HepG2 (cell line): ENCODE data around the gene CDKN2C. TPM values are rescaled to one million over a fixed set of nuclear protein-coding genes. Genes with fewer than 3 reads are reported as not detected.

ENCODE experiments used
- ATAC-seq: fragments of 200-7000 bp; cut with Tn5 transposase; 3 replicates; pipeline ENCODE4 v1.9.1; 2020; ENCODE audit warnings: mild to moderate bottlenecking, moderate library complexity
- BruUV-seq: library from RNA; stranded (reverse); fragments of 400-500 nt; replicated peaks from 2 replicates; lab custom pipeline; 2021; lab: Mats Ljungman, UMichigan
- CTCF ChIA-PET: fragments of 300-600 bp; formaldehyde crosslinking; extraction: SDS; loops from one replicate; lab custom pipeline; 2021; ENCODE audit warnings: low total read pairs, inconsistent platforms, low intra/inter-chr PET ratio; lab: Yijun Ruan, JAX
- POLR2A ChIA-PET: fragments of 350-600 bp; sonication (Branson Sonifier 250); formaldehyde crosslinking; loops from one replicate; lab custom pipeline; 2020; ENCODE audit warnings: antibody characterized with exemption, inconsistent platforms; lab: Yijun Ruan, JAX
- DNase-seq: peaks from one replicate; pipeline ENCODE4 v3.0.0-alpha.2; 2015; ENCODE audit warnings: low spot score
- FAIRE-seq: peaks from 3 replicates; lab custom pipeline; 2011; peaks lifted over from hg19 to GRCh38; lab: Jason Lieb, UNC
- H2AFZ ChIP-seq: one replicate; pipeline ENCODE4 v1.6.1; 2011; ENCODE audit warnings: low read length, inconsistent platforms
- H3K27ac ChIP-seq: fragments of 300-600 bp; 3 replicates; pipeline ENCODE4 v1.8.0; 2011; ENCODE audit warnings: mixed run types, mild to moderate bottlenecking, mixed read lengths, low read length, inconsistent platforms; ENCODE audit not compliant: insufficient read depth; ENCODE audit errors: extremely low read length
- H3K27me3 ChIP-seq, 2 experiments: fragments of 200-600 bp in 1 of 2; 2 replicates in 1 of 2; 3 replicates in 1 of 2; pipeline versions ENCODE4 v1.6.0 to v1.8.0; 2011; ENCODE audit warnings: low read length in 2 of 2, mild to moderate bottlenecking in 2 of 2, moderate library complexity in 2 of 2, inconsistent platforms in 1 of 2; ENCODE audit not compliant: insufficient read depth in 2 of 2, control insufficient read depth in 1 of 2
- H3K36me3 ChIP-seq, 2 experiments: fragments of 200-600 bp in 1 of 2; replicated peaks in 1 of 2; 2 replicates in 1 of 2; 3 replicates in 1 of 2; pipeline versions ENCODE4 v1.5.1 to v1.8.0; 2011; ENCODE audit warnings: low read length in 2 of 2, inconsistent platforms in 1 of 2; ENCODE audit not compliant: insufficient read depth in 2 of 2, control insufficient read depth in 1 of 2
- H3K4me1 ChIP-seq: 2 replicates; pipeline ENCODE4 v1.5.1; 2012; ENCODE audit warnings: low read length, inconsistent platforms; ENCODE audit not compliant: insufficient read depth
- H3K4me2 ChIP-seq: 2 replicates; pipeline ENCODE4 v1.6.0; 2011; ENCODE audit warnings: low read depth, low read length, inconsistent platforms
- H3K4me3 ChIP-seq, 3 experiments: fragments of 200-600 bp in 1 of 3; sonication (generic), shearing (Covaris generic) in 1 of 3; replicated peaks in 1 of 3; 2 replicates each; pipeline ENCODE4 v1.5.1; 2011 to 2016; ENCODE audit warnings: low read length in 3 of 3, inconsistent platforms in 2 of 3, low read depth in 2 of 3, mild to moderate bottlenecking in 2 of 3, control low read depth in 1 of 3, mixed read lengths in 1 of 3; ENCODE audit not compliant: insufficient read depth in 1 of 3
- H3K79me2 ChIP-seq: one replicate; pipeline ENCODE4 v1.6.1; 2011; ENCODE audit warnings: low read length, inconsistent platforms; ENCODE audit not compliant: insufficient read depth
- H3K9ac ChIP-seq: 2 replicates; pipeline ENCODE4 v1.6.0; 2011; ENCODE audit warnings: mild to moderate bottlenecking, low read depth, low read length, inconsistent platforms; ENCODE audit not compliant: insufficient read depth
- H3K9me3 ChIP-seq: 2 replicates; pipeline ENCODE4 v1.5.1; 2012; ENCODE audit warnings: mild to moderate bottlenecking, low read length
- H4K20me1 ChIP-seq: 2 replicates; pipeline ENCODE4 v1.6.0; 2011; ENCODE audit warnings: inconsistent platforms, mild to moderate bottlenecking, low read length, moderate library complexity; ENCODE audit not compliant: insufficient read depth
- HINFP ChIP-seq: sonication (generic); formaldehyde crosslinking; IDR thresholded peaks from 2 replicates; pipeline ENCODE4 v1.4.0; 2020; ENCODE audit warnings: low read depth, mild to moderate bottlenecking, missing genetic modification reagents
- RNF219 ChIP-seq: sonication (generic); formaldehyde crosslinking; IDR thresholded peaks from 2 replicates; pipeline ENCODE4 v1.5.0; 2020; ENCODE audit warnings: mild to moderate bottlenecking, missing genetic modification reagents
- ZBTB21 ChIP-seq: sonication (generic); formaldehyde crosslinking; IDR thresholded peaks from 2 replicates; pipeline ENCODE4 v1.4.0; 2020; ENCODE audit warnings: missing genetic modification reagents
- ZFY ChIP-seq: sonication (generic); formaldehyde crosslinking; IDR thresholded peaks from 2 replicates; pipeline ENCODE4 v1.4.0; 2020; ENCODE audit warnings: missing genetic modification reagents
- ZNF605 ChIP-seq: sonication (generic); formaldehyde crosslinking; IDR thresholded peaks from 2 replicates; pipeline ENCODE4 v1.8.0; 2022; ENCODE audit warnings: mild to moderate bottlenecking, missing genetic modification reagents
- WGBS: methylation state at CpG from one replicate; pipeline ENCODE4 v1.1.6; 2017; ENCODE audit warnings: low lambda C conversion rate; 5-methylcytosine and 5-hydroxymethylcytosine counted together
- in situ Hi-C: cut with HindIII; loops from 2 replicates; pipeline ENCODE4 v1.10.0; 2017; ENCODE audit warnings: low pct_unique_long_range_greater_than_20kb; ENCODE audit not compliant: extremely low pct_ligation_motif_present
- intact Hi-C: fragments of 100-400 bp; cut with micrococcal nuclease; formaldehyde crosslinking; loops from one replicate; pipeline ENCODE4 v1.10.0; 2022; ENCODE audit not compliant: unreplicated experiment
- polyA plus RNA-seq, 8 experiments: library from polyadenylated mRNA; depleted of rRNA in 3 of 8; stranded (reverse) in 7 of 8; unstranded in 1 of 8; fragments of >200 nt; fragmentation: Illumina TruSeq in 4 of 8; extraction: Trizol in 4 of 8; gene quantifications; 2 replicates each; pipeline versions ENCODE4 v1.2.1 to v1.2.3, GENCODE V29; 2011 to 2016; ENCODE audit warnings: low read depth in 4 of 8, missing spikeins in 1 of 8, mixed read lengths in 1 of 8; ENCODE audit not compliant: insufficient read depth in 1 of 8
- total RNA-seq, 5 experiments: library from RNA; depleted of rRNA; stranded (reverse); fragments of >200 nt; fragmentation: Illumina TruSeq; extraction: Trizol; gene quantifications; 2 replicates each; pipeline ENCODE4 v1.2.3, GENCODE V29; 2016; ENCODE audit warnings: low read depth in 1 of 5
- TF ChIP-seq, protein P1 (sequence below): sonication (generic); formaldehyde crosslinking; IDR thresholded peaks from 2 replicates; pipeline ENCODE4 v1.5.0; 2020; ENCODE audit warnings: mild to moderate bottlenecking, missing genetic modification reagents
- TF ChIP-seq, protein P2 (sequence below): sonication (generic); formaldehyde crosslinking; IDR thresholded peaks from 2 replicates; pipeline ENCODE4 v1.4.0; 2020; ENCODE audit warnings: mild to moderate bottlenecking, missing genetic modification reagents
- TF ChIP-seq, protein P3 (sequence below): sonication (generic); formaldehyde crosslinking; IDR thresholded peaks from 2 replicates; pipeline ENCODE4 v1.4.0; 2020; ENCODE audit warnings: mild to moderate bottlenecking, missing genetic modification reagents, borderline replicate concordance

Gene CDKN2C
- total and polyA plus RNA-seq, 2 of the 13 experiments (the other 11 are each of a cell fraction or from before 2014, with no cell fraction given): 7.8 to 13.7 TPM

DNA sequence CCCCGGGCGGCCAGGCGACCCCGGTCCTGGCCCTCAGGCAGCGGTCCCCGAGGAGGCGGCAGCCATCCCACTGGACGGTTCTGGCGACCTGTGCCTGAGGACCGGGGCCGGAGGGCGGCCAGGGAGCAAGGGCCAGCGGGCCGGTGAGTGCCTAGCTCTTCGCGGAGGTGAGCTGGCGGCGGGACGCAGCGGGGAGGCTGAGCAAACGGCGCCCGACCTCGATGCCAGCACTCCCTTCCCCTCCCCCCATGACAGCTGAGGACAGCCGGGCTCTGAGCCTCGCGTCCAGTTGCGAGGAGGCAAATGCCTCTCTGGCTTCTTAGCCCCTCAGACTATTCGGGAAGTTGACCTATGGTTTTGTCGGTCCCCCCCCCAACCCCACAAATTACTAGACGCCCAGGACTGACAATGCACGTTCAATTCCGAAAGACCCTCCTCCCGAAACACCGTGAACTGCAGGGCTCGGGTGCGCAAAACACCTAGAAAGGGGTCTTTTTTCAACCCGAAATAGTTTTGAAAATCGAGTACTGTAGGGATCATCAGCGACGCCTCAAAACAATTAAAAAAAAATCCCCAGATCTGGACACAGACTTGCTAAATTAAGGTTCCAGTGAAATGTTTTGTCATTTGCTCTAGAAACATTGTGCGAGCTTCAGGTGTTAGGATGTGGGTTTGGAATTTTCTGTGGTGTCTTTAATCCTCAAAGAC is 8.3 kb downstream of the CDKN2C start:
- no peaks in the 10 kb centered on the region for H3K9me3 ChIP-seq
- peak overlapping the region; percentile 90 for H3K9ac ChIP-seq
- 0% methylated on average over 15 of the region's 42 CpGs for WGBS
- FAIRE-seq (no peak), DNase-seq (peak; percentile 49), ATAC-seq (peak; percentile 75)
- in situ Hi-C loops: loop anchor here (5.0 to 10.0 kb wide), 2 partner anchors 57 to 201 kb away; no protein-coding TSS in a partner anchor
- intact Hi-C loops: no loop called here
- peak overlapping the region; percentile 93 for H3K27ac ChIP-seq
- ChIA-PET POLR2A (interaction anchor here (0.7 to 3.4 kb wide), 3 partner anchors 9 to 187 kb away, joined by 3 to 37 read pairs (median 20); partner anchors contain the start of genes CDKN2C and FAF1), CTCF (interaction anchor here (1.3 kb wide), 1 partner anchor 49 kb away, joined by 3 read pairs; no protein-coding TSS in a partner anchor)
- H4K20me1 ChIP-seq: no peaks in the 10 kb centered on the region
- no TSS peak for BruUV-seq
- no peaks in the 10 kb centered on the region; a peak in 1 of 5 replicates for H3K27me3 ChIP-seq
- H3K4me3 ChIP-seq: peak overlapping the region; percentile 75 to 95 (median 89)
- peaks cover 21% of the 10 kb centered on the region for H3K4me1 ChIP-seq
- H3K4me2 ChIP-seq: peak overlapping the region; percentile 77
- peaks cover 24% of the 10 kb centered on the region for H3K79me2 ChIP-seq
- H2AFZ ChIP-seq: peak overlapping the region; percentile 32
- peaks cover 0 to 4% of the 10 kb centered on the region in 2 experiments; a peak in 2 of 5 replicates for H3K36me3 ChIP-seq
- TF ChIP-seq HINFP (CRISPR knock-in tag) (no peak), ZFY (CRISPR knock-in tag) (peak; percentile 64), RNF219 (no peak), ZBTB21 (CRISPR knock-in tag) (no peak), ZNF605 (no peak; the same call in 1 of the 2 replicates)
- TF ChIP-seq, protein P1, sequence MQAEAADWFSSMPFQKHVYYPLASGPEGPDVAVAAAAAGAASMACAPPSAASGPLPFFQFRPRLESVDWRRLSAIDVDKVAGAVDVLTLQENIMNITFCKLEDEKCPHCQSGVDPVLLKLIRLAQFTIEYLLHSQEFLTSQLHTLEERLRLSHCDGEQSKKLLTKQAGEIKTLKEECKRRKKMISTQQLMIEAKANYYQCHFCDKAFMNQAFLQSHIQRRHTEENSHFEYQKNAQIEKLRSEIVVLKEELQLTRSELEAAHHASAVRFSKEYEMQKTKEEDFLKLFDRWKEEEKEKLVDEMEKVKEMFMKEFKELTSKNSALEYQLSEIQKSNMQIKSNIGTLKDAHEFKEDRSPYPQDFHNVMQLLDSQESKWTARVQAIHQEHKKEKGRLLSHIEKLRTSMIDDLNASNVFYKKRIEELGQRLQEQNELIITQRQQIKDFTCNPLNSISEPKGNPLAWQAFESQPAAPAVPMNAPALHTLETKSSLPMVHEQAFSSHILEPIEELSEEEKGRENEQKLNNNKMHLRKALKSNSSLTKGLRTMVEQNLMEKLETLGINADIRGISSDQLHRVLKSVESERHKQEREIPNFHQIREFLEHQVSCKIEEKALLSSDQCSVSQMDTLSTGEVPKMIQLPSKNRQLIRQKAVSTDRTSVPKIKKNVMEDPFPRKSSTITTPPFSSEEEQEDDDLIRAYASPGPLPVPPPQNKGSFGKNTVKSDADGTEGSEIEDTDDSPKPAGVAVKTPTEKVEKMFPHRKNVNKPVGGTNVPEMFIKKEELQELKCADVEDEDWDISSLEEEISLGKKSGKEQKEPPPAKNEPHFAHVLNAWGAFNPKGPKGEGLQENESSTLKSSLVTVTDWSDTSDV (CRISPR knock-in tag): no peak
- TF ChIP-seq, protein P2, sequence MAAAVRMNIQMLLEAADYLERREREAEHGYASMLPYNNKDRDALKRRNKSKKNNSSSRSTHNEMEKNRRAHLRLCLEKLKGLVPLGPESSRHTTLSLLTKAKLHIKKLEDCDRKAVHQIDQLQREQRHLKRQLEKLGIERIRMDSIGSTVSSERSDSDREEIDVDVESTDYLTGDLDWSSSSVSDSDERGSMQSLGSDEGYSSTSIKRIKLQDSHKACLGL: no peak; the same call in 1 of the 2 replicates
- TF ChIP-seq, protein P3, sequence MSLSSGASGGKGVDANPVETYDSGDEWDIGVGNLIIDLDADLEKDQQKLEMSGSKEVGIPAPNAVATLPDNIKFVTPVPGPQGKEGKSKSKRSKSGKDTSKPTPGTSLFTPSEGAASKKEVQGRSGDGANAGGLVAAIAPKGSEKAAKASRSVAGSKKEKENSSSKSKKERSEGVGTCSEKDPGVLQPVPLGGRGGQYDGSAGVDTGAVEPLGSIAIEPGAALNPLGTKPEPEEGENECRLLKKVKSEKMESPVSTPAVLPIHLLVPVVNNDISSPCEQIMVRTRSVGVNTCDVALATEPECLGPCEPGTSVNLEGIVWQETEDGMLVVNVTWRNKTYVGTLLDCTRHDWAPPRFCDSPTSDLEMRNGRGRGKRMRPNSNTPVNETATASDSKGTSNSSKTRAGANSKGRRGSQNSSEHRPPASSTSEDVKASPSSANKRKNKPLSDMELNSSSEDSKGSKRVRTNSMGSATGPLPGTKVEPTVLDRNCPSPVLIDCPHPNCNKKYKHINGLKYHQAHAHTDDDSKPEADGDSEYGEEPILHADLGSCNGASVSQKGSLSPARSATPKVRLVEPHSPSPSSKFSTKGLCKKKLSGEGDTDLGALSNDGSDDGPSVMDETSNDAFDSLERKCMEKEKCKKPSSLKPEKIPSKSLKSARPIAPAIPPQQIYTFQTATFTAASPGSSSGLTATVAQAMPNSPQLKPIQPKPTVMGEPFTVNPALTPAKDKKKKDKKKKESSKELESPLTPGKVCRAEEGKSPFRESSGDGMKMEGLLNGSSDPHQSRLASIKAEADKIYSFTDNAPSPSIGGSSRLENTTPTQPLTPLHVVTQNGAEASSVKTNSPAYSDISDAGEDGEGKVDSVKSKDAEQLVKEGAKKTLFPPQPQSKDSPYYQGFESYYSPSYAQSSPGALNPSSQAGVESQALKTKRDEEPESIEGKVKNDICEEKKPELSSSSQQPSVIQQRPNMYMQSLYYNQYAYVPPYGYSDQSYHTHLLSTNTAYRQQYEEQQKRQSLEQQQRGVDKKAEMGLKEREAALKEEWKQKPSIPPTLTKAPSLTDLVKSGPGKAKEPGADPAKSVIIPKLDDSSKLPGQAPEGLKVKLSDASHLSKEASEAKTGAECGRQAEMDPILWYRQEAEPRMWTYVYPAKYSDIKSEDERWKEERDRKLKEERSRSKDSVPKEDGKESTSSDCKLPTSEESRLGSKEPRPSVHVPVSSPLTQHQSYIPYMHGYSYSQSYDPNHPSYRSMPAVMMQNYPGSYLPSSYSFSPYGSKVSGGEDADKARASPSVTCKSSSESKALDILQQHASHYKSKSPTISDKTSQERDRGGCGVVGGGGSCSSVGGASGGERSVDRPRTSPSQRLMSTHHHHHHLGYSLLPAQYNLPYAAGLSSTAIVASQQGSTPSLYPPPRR (CRISPR knock-in tag): 0 out of 2 replicates have a peak, but pooled peaks have one; percentile 29
